Right ventricle myocardium inferior (tissue), 1 donor: Measurements from ENCODE around the gene PRDM7. TPM values are rescaled to one million over a fixed set of nuclear protein-coding genes. Genes with fewer than 3 reads are reported as not detected.
"Not testable (repeated sequence)": the region's sequence is repeated elsewhere in the genome, so short reads cannot be mapped to it uniquely, and the experiment has no call there.

Experiments
- ATAC-seq: fragments of 200-7000 bp; cut with Tn5 transposase; one replicate; pipeline ENCODE4 v1.9.1; 2020; ENCODE audit warnings: mild to moderate bottlenecking, moderate library complexity
- DNase-seq: peaks from one replicate; pipeline ENCODE4 v3.0.0; 2021; ENCODE audit errors: missing footprints
- intact Hi-C: fragments of 100-400 bp; cut with DNase I; formaldehyde crosslinking; loops from one replicate; pipeline ENCODE4 v1.11.0; 2022
- long read RNA-seq: library from polyadenylated mRNA; unstranded; transcript quantifications from one replicate; pipeline ENCODE4 v2.0.0, GENCODE V29; 2021
- total RNA-seq: library from RNA; stranded (reverse); fragmentation: NEBNext Ultra II Directional; extraction: Animal tissue kit (Norgen Biotek cat#: 25700); gene quantifications from one replicate; pipeline ENCODE4 v1.2.1, GENCODE V29; 2021
- donor health status: DM: no; HTN: yes; CAD: no; lungs with severe emphysema.

Gene PRDM7
- total RNA-seq: not detected
- long read RNA-seq: 0 reads

GRCh38 chr16:90077240-90077756 is at the start of gene PRDM7:
Gene PRDM7 (minus strand): TSS chr16:90077331. CDS start chr16:90075910, 1,421 bp downstream.
- DNase-seq: peak; percentile 96
- ATAC-seq: peak; percentile 97
- intact Hi-C loops: no loop called here

DNA sequence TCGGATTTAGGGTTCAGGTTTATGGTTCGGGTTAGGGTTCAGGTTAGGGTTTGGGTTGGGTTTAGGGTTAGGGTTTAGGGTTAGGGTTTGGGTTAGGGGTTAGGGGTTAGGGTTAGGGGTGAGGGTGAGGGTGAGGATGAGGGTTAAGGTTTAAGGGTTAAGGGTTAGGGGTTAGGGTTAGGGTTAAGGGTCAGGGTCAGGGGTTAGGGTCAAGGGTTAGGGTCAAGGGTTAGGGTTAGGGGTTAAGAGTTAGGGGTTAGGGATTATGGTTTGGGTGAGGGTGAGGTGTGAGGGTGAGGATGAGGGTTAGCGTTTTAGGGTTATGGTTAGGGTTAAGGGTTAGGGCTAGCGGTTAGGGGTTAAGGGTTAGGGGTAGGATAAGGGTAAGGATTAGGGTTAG is 44.7 kb upstream of the PRDM7 start:
- DNase-seq, ATAC-seq, intact Hi-C loops: not testable (repeated sequence)

GRCh38 chr16:90107617-90108016 is 30.5 kb upstream of the PRDM7 start:
- ATAC-seq, DNase-seq, intact Hi-C loops: not testable (repeated sequence)

GRCh38 chr16:90107060-90107459 is 29.9 kb upstream of the PRDM7 start:
- intact Hi-C loops, ATAC-seq, DNase-seq: not testable (repeated sequence)

DNA sequence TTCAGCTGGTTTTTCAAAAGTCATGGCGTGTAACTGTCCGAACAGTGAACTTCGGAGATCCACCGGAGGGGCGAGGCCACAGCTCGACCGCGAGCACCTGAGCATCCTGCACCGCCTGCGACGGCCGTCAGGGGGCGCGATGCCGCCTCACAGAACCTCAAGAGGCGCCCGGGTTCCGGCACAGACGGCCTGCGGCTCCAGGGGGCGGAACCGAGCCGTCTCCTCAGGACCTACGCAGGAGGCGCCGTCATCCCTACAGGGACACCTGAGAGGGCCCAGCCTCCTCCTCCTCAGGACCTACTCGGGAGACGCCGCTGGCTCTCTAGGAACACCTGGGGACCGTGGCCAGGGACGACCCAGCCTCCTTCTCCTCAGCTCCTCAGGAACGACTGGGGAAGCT is 29.1 kb upstream of the PRDM7 start:
- intact Hi-C loops, ATAC-seq: not testable (repeated sequence)
- DNase-seq: peak; percentile 50

- intact Hi-C loops, ATAC-seq: not testable (repeated sequence)
Observed at GRCh38 chr16:90104725-90105124, 27.6 kb upstream of the PRDM7 start.

DNA sequence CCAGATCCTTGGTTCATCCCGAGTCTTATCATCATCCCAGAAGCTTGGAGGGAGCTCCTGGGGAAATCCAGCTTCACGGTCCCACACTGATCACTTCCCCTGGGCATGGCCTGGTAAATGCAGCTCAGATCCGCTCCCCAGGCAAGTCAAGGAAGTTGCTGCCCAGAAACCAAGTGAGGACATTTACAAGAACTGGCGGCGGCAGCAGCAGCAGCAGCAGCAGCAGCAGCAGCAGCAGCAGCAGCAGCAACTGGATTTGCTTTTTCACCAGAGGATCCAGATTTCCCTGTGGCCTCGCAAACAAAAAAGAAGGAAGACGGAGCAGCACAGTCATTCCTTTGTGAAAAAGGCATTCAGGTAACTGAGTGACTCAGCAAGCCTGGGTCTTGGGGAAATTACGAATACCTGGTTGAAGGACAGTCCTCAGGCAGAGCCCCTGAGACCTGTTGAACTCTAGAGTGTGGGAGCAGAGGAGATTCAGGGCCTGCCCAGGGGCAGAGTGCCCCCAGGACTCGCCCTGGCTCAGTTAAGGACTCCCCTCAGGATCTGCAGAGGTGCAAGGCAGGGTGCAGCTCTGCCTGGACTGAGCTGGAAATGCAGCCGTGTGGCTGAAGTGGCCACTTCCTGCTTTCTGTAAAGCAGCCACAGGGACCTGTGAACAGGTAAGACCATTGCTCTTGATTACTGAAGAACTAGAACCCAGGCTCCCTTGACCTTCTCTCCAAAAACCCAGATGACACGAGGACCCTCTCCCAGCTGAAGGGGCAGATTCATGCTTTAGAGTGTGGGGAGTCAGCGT is 25.2 kb upstream of the PRDM7 start:
- intact Hi-C loops, ATAC-seq: not testable (repeated sequence)
- DNase-seq: peak; percentile 34

More at GRCh38 chr16:90104725-90105124, 27.6 kb upstream of the PRDM7 start:
- DNase-seq: not testable (repeated sequence)

- peak; percentile 52 for DNase-seq
- ATAC-seq, intact Hi-C loops: not testable (repeated sequence)
Observed at GRCh38 chr16:90101332-90101731, 24.2 kb upstream of the PRDM7 start.

GRCh38 chr16:90100790-90101189 is 23.7 kb upstream of the PRDM7 start:
- peak; percentile 93 for ATAC-seq
- DNase-seq, intact Hi-C loops: not testable (repeated sequence)

GRCh38 chr16:90100229-90100628 is 23.1 kb upstream of the PRDM7 start:
- intact Hi-C loops, DNase-seq, ATAC-seq: not testable (repeated sequence)

DNA sequence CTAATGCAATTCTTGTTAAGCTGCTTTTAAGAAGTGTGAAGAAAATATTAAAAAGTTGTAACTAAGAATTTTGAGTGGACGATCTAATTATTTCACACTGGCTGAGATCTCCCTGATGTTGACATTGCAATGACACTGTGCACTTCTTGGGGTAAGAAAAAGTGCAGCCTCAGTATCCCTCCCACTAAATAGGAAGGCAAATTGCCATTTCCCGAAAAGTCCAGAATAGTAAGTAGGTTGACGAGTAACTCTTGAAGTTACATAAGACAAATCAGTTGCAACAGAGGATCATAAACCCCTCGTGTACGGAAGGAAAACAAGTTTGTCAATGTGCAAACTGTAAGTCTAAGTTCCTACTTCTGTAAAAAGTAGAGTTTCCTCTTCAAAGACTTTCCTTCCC is 21.8 kb upstream of the PRDM7 start:
- intact Hi-C loops, DNase-seq: not testable (repeated sequence)
- ATAC-seq: peak; percentile 14

GRCh38 chr16:90097010-90097684 is 20.0 kb upstream of the PRDM7 start:
- intact Hi-C loops, ATAC-seq, DNase-seq: not testable (repeated sequence)

DNA sequence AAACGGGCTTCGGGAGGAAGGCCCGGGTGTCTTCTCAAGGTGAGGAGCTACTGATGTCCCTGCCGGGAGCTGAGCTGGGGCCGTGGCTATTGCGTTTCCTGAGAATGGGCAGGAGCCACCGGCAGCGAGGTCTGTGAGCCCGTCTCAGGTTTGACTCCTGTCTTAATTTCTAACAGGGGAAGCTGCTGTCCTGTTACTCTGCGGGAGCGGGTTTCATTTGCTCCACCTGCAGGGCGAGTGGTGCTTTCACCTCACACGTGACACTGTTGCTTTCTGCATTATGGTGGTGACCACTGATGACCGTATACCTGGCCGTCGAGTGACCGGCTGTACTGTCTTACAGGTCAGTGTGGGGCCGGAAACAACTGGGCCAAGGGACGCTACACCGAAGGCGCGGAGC is 17.7 kb upstream of the PRDM7 start:
- intact Hi-C loops, ATAC-seq, DNase-seq: not testable (repeated sequence)

- intact Hi-C loops: not testable (repeated sequence)
Observed at GRCh38 chr16:90094296-90094695, 17.2 kb upstream of the PRDM7 start.

DNA sequence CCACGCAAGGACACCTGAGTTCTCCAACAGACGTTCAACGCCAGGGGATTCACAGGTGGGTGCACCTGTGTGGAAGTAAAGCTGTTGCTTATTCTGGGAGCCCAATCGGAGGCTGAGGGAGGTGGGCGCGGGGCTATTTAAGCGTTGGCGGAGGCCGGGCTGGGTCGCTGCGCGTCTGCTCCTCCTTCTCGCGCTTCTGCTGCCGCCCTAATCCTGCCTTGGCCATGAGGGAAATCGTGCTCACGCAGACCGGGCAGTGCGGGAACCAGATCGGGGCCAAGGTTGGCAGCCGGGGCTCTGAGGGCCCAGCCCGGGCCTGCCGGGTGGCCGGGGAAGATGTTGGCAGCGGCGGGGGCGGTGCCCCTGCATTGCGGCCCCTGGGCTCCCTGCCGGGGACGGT is 16.7 kb upstream of the PRDM7 start:
- intact Hi-C loops, ATAC-seq, DNase-seq: not testable (repeated sequence)

More at GRCh38 chr16:90094296-90094695, 17.2 kb upstream of the PRDM7 start:
- DNase-seq, ATAC-seq: not testable (repeated sequence)

DNA sequence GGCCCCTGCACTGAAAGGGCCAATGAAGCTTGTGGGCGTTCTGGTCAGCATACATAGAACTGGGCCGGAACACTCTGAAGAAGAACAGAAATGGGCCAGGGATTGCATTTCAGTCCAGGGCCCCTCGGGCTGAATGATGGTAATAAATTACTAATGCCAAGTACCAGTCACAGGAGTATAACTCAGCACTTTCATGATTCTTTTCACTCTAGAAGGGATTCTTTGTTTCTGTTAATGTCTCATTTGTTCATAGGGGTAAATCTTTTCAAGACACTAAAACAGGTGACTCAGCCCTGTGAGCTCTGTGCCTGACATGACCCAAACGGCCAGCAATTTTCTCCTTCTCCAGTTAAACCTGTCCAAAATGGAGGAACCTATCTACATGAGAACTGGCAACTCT is 15.7 kb upstream of the PRDM7 start:
- intact Hi-C loops, ATAC-seq, DNase-seq: not testable (repeated sequence)

GRCh38 chr16:90084215-90084950 is 7.3 kb upstream of the PRDM7 start:
- intact Hi-C loops: no loop called here
- no peak for ATAC-seq
- DNase-seq: no peak

GRCh38 chr16:90083139-90083538 is 6.0 kb upstream of the PRDM7 start:
- intact Hi-C loops: no loop called here
- no peak for ATAC-seq
- DNase-seq: no peak

DNA sequence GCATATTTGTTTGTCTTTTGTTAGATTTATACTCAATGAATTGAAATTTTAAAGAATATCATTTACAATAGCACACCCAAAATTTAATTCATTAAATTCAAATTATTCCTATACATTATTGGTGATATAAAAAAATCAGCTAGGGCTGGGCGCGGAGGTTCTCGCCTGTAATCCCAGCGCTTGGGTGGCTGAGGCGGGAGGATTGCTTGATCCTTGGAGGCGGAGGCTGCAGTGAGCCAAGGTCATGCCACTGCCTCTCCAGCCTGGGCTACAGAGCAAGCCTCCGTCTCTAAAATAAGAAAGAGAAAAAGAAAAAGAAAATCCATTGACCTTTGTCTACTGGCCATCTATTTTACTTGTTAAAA is 4.5 kb upstream of the PRDM7 start:
- DNase-seq (no peak), ATAC-seq (no peak)

More for the DNA sequence above, 4.5 kb upstream of the PRDM7 start:
- intact Hi-C loops: no loop called here
